ENCODE data around the gene RNF41.
"Not testable (repeated sequence)": the region's sequence is repeated elsewhere in the genome, so short reads cannot be mapped to it uniquely, and the experiment has no call there.

RNF41 gene

DNA sequence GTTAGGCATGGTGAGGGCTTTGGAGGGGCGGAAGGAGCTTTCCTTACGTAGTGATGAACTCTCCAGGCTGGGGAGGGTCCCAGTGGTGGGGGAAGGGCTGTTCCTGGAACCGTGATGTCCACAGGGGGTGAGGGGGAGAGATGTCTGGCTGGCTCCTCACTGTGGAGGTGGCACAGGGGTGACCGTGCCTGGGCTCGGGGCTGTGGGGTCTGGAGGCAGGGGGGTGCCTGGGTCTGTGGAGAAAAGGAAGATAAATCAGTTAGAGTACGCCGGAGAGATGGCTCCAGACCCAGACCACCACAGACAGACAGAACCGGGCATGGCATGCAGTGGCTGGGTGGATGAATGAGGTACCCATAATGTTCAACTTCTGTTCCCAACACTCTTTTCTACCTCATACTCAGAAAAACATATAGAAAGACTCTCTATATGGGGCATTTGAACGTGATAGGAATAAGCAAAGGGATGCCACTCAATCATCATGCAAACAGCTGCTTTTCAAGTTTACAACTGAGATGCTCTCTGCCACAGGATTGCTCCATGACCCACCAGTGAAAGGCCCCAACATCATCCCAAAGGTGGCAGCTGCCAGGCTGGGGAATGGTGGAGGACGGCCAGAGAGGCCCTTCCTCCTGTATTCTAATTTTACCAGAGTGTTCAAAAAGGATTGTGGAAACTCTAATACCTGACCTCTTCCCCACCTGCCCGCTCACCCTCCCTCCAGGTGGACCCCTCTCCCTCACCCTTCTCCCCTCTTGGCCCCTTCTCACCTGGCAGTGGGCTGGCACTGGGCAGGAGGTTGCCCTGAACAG is 58.0 kb downstream of the RNF41 start:
- no peak for DNase-seq

DNA sequence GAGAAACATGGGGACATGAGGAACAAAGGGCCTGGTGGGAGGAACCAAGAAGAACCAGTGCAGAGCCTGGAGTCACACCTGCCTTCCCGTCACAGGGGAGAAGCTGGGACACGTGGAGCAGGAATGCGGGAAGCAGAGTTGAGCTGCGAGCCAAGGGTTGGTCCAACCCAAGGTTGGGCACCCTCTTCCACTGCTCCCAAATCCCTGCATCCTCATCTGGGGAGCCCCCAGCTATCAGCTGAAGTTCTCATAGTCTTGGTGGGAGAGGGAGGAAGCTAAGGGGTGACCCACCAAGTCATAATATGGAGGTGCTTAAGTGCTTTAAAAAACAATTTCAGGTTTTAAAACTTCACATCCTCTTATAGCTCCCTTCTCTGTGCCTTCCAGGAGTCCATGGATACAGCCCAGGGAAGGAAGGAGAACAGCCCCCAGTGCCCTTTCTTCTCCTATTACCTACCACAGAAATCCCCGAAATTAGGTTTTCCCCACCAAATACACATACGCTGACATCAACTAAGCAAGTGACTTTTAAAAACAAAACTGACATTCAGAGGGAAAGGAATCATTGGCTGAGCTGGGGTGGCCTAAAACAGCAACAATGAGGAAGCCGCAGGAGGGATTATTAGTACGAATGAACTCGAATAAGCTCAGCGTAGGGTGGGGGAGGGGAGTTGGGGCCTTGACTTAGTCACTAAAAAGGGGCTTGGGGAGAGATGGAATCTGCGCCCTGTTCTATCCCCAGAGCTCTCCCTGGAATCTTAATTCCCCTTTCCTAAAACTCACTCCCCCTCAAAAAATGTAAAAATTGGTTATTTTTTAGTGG is 59.0 kb downstream of the RNF41 start:
- no peak for DNase-seq

DNA sequence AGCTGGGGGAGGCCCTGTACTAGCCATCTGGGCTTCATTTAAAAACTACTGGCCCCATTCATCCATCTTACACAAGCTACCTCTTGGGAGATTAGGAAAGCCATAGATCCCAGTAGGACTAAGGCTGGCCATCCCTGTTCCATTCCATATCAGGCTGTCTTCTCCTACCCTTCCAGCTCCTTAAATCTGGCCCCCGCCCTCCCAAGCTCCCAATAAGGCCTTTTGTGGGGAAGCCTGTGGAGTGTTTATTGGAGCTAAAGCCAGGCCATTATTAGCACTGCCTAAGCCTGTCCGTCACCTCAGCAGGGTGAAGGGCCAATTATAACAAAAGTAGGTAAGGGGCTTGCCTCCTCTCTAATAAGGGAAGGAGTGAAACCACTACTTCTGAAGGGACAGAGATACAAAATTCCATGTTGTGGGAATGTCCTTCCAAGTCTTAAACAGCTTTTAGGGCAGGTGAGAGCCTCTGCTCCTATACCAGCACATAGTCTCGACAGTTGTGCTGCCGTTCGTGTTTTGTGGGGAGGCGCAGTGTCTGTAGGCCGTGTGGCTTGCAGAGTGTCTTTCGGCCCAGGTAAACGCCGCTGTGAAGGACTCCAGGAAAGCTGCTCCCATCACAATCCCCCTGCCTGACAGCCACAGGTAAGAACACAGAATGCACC is 59.9 kb downstream of the RNF41 start:
- DNase-seq, result no peak

DNA sequence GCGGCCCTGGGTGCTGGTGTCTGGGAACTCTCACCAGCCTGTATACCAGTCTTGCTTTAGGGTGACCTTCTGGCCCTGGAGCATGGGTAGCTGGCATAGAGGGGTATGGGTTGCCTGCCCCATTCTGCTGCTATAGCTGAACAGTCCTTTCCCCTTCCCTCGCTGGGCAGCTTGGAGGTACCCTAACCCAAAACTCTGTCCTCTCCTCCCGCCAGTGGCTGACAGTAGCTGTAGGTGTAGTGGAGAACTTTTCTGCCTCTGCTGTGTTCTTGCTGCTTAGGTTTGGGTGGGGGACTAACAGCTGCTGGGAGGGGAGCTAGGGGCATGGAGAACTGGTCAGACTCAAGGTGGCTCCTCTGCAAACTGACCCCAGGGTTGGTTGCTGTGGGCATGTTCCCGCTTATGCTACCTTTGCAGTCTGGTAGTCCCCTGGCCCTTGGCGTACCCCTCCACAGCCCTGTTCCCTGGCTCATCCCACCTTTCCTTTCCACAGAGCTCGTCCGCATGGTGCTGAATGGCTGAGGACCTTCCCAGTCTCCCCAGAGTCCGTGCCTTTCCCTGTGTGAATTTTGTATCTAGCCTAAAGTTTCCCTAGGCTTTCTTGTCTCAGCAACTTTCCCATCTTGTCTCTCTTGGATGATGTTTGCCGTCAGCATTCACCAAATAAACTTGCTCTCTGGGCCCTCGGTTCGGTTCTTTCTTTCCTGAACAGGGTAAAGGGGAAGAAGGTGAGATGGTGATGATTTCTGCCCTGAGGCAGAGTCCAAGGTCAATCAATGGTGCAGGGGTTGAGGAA is 60.6 kb downstream of the RNF41 start:
- DNase-seq, result no peak

DNA sequence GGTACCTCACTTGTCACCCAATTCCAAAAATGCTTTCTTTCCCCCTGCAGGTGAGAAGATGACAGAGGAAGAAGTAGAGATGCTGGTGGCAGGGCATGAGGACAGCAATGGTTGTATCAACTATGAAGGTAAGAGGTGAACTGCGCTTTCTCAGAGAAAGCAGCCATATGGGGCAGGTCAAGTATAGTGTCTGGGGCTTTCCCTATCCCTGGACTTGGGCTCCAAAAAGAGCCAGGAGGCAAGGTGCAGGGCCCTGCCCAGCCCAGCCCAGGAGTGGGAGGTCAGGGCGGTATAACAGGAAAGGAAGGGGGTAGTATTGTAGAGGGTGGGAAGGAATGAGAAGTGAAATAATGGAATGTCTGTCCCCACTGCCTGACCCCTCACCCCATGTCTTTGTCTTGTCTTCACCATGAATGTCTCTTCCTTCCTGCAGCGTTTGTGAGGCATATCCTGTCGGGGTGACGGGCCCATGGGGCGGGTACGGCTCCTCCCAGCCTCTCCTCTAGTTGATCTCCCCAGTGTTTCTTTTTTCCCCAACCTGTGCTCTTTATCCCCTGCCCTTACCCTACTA is 61.4 kb downstream of the RNF41 start:
- DNase-seq, result no peak

DNA sequence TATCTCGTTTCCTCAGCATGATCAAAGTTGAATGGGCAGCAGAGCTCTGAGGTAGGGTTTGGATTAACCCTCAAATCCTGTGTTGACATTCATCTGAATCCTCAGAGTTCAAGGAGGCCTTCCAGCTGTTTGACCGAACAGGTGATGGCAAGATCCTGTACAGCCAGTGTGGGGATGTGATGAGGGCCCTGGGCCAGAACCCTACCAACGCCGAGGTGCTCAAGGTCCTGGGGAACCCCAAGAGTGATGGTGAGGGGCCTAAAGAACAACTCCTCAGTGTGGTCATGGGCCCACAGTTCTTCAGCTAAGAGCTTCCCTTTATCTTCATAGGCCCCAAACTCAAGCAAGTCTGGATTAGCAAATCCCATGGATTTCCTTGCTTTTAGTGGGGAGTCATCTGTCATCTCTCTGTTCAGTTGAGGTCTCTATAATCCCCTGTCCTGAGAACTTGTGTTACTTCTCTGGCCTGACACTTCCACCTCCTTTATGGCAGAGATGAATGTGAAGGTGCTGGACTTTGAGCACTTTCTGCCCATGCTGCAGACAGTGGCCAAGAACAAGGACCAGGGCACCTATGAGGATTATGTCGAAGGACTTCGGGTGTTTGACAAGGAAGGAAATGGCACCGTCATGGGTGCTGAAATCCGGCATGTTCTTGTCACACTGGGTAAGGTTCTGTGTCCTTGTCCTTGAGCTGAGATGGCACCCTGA is 62.1 kb downstream of the RNF41 start:
- no peak for DNase-seq

DNA sequence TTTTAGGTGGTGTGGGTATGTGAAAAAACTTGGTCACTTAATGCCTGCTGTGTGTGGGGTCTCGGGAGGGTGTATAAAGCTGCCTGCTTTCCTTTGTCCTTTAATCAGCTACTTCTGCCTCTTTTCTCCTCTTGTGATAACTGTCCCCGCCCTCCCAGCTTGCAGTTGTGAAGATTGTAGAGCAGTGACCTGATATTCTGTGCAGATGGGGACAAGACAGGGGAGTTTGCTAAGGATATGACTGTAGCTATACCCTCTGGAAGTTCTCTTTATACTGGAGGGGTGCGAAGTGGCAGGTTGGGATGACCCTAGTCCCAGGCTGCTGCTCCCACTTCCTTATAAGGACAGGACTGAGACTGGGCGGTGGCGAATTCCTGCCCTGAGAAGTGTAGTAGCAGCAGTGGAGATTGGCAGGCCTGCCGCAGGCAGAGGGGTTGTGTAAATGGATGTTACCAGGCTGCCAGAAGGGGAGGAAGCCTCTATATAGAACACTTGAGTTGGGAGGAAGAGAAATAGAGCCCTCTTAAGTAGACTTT is 62.7 kb downstream of the RNF41 start:
- DNase-seq, result no peak

DNA sequence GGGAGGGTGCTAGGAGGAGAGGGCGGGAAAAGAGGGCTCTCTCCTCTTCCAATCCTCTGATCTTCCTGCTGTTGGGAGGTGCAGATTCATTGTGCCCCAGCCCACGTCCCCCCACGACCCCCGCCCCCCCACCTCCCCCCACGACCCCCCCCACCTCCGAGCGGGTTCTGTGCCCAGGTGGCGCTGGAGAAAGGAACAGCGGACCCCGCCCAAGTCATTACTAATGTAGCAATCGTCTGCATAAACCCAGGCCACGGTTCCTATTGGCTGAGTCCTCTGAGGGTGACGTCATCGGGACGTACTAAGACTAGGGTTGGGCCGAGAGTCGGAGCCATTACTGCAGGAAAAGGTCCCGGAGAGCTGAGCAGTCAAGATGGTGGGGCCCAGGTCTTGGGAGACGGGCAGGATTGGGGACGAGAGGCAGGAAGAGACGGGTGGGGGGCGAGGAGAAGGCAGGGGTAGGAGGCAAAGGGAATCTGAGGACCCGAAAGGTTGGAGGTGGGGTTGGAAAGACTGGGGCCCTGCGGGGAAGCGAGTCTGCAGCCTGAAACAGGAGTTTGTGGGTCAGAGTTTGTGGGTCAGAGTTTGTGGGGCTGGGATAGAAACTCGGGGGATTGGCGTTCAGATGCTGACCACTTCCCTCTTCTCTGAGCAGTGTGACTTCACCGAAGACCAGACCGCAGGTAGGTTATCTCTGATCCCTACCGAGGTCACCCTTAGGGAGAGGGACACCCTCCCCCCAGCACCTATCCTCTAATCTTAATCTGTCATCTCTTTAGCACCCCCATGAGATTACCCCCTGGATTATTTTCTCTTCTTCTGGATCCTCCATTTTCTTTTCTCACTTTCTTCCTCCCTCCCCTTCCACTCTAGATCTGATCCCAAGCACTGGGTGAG is 63.4 kb downstream of the RNF41 start, which contains the start of gene MYL6:
Gene MYL6 (plus strand): TSS at position 331 of the 897 bp plus-strand sequence. CDS start 43 bp downstream, at position 374.
- peak; percentile 94 for DNase-seq

DNA sequence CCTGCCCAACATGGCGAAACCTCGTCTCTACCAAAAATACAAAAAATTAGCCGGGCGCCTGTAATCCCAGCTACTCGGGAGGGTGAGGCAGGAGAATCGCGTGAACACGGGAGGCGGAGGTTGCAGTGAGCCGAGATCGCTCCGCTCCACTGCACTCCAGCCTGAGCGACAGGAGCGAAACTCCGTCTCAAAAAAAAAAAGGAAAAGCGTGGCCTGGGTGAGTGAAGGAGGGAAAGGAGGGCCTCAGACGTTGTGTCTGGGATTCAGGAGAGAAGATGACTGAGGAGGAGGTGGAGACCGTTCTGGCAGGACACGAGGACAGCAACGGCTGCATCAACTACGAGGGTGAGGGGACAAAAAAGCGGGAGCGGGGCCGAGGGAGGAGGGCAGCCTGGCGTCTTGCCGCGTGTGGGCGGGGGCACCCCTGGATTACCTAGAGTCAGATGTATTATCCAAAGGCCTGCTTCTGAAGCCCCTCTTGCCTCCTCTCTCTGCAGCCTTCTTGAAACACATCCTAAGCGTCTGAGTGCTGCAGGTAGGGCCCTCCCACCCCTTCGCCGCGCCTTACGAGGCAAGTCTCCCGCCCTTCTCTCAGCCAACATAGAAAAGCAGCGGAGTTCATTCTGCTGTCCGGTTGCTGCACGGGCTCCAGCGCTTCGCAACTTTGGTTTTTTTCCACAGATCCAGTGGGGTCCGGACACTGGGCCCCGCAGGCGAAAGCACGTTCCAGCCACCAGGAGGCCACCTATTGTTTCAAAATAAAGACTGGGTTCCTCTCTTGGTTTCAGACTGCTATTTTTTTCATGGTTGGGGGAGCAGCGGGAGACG is 64.3 kb downstream of the RNF41 start:
- peak; percentile 42 for DNase-seq

DNA sequence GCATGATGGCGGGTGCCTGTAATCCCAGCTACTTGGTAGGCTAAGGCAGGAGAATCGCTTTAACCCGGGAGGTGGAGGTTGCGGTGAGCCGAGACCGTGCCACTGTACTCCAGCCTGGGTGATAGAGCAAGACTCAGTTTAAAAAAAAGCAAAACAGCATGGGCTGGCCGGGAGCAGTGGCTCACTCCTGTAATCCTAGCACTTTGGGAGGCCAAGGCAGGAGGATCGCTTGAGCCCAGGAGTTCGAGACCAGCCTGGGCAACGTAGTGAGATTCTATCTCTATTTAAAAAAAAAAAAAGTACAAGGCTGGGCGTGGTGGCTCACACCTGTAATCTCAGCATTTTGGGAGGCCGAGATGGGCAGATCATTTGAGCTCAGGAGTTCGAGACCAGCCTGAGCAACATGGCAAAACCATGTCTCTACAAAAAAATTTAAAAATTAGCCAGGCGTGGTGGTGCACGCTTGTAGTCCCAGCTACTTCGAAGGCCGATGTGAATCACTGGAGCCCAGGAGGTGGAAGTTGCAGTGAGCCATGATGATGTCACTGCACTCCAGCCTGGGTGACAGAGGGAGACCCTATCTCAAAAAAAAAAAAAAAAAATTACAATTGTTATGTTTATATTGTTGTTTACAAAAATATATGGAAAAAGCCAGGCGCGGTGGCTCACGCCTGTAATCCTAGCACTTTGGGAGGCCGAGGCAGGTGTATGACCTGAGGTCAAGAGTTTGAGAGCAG is 65.1 kb downstream of the RNF41 start:
- DNase-seq, result not testable (repeated sequence)

DNA sequence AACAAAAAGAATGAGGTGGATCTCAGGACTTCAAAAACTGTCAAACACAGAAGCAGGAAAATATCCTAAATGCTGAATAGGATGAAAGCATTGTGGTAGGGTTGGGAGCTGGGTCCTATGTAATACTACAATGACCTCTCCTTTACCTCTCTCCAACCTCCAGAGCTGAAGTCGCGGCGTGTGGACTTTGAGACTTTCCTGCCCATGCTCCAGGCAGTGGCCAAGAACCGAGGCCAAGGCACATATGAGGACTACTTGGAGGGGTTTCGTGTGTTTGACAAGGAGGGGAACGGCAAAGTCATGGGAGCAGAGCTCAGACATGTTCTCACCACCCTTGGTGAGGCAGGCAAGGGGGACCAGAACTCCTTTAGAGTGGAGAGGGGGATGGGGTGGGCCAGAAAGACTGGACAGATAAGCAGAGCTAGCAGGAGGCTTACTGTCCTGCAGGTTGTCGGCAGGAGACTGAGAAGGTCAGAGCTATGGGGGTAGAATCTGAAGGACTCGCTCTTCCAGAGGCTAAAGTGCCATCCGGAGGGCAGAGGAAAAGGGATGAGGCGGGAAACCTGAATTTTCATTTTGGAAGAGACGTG is 66.4 kb downstream of the RNF41 start:
- DNase-seq, result no peak

DNA sequence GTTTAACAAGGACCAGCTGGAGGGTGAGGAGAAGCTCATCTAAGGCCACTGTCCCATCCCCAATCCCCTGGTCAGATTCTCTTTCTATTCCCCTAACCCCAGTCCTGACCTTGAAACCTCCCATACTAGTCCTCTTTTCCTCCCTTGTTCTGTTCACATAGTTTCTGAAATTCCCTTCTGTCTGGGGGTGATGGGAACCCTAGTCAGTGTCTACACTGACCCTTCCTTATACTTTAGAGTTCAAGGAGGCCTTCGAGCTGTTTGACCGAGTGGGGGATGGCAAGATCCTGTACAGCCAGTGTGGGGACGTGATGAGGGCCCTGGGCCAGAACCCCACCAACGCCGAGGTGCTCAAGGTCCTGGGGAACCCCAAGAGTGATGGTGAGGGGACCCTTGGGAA is 66.9 kb downstream of the RNF41 start:
- DNase-seq, result no peak

DNA sequence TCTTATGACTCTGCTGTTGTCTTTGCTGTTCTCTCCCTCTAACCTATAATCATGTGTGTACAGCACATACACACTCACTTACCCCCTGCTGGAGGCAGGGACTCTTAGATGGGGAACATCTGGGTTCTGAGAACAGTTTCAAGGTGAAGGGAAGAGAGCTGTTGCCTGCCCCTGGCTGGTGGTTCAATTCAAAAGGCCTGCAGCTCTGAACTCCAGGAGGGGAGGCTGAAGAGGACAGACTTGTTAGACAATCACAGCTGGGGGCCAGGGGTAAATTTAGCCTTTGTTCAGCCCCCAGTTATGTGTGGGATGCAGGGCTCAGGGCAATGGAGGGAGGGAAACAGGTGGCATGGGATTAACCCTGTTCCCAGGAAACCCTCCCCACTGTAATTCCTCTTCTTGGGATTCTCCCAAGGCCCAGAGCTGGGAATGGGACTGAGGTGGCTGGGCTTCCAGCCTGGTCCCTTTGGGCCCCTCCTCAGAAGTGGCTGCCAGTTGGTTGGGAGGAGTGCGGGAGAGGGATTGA is 67.4 kb downstream of the RNF41 start:
- no peak for DNase-seq

DNA sequence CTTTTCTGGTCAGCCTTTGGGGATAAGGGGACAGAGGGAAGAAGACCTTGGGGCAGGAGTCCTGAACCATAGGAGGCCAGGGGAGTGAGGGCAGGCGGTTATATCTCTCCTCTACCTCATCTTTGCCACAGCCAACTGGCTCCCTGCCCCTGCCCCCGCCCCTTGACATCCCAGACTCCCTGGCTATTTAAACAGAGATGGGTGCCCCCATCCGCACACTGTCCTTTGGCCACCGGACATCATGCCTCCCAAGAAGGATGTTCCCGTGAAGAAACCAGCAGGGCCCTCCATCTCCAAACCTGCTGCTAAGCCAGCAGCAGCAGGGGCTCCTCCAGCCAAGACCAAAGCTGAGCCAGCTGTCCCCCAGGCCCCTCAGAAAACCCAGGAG is 68.0 kb downstream of the RNF41 start:
- DNase-seq, result no peak

DNA sequence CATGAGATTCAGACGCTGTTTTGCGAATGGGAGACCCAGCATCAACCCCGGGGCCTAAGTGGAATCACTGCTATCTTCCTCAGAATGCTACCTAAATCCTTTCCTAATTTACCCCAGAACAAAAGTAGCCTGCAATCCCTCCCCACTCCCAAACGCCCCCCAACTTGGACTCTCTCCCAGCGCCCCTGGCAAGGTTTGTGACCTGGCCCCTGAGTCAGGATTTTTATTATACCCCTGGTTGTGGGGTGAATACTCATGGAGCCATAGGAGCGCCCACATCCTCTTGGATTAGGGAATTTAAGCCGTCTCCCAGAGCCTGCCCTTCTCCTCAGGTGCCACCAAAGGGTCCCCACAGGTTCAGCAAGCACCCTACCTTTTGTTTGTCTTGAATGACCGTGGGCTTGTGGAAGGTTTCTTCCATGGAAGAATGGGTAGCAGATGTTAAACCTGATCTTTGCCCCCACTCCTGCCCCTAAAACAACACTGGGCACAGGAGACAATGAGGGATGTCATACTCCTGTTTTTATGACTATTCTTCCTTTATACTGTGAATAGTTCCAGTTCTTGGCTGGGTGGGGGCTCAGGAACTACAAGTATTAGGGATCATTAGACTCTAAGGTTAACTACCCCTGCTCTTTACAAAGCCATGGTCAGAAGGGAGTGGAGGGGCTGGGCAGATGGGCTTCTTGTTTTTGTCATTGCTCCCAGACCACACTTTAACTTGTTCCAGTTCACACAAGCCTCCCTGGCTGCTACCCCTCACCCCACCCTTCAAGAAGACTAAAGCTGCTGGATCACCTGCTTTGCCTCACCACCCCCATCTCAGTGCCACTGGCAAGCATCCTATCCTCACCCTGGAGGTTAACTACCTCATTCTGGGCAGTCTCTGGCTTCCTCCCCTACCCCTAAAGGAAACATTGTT is 68.7 kb downstream of the RNF41 start:
- DNase-seq, result no peak

All from NCI-H1436 treated with DMSO at 0.1 percent for 48 hours (cell line).